Colonic mucosa (tissue), 4 donors: ENCODE data around the gene CLK3. TPM values are rescaled to one million over a fixed set of nuclear protein-coding genes. Genes with fewer than 3 reads are reported as not detected.

Source experiments
- DNase-seq: peaks from one replicate; pipeline ENCODE4 v3.0.0-alpha.2; 2020
- H3K27ac ChIP-seq: fragments of 200-600 bp; one replicate; pipeline ENCODE4 v1.8.0; 2021
- H3K27me3 ChIP-seq: fragments of 200-600 bp; one replicate; pipeline ENCODE4 v1.8.0; 2021
- H3K36me3 ChIP-seq: fragments of 200-600 bp; one replicate; pipeline ENCODE4 v1.8.0; 2021
- H3K4me1 ChIP-seq: fragments of 200-600 bp; one replicate; pipeline ENCODE4 v1.8.0; 2021; ENCODE audit warnings: mild to moderate bottlenecking
- H3K4me3 ChIP-seq: fragments of 200-600 bp; one replicate; pipeline ENCODE4 v1.8.0; 2021
- H3K9ac ChIP-seq, 2 donors: one replicate each; pipeline ENCODE4 v1.7.0; 2013; ENCODE audit warnings: control low read depth in 2 of 2, low read depth in 2 of 2, low read length in 2 of 2
- H3K9me3 ChIP-seq: fragments of 200-600 bp; one replicate; pipeline ENCODE4 v1.8.0; 2021
- CTCF ChIP-seq: fragments of 200-600 bp; IDR thresholded peaks from one replicate; pipeline ENCODE4 v1.8.0; 2022; ENCODE audit warnings: antibody characterized with exemption, mild to moderate bottlenecking
- intact Hi-C: fragments of 100-400 bp; cut with DNase I; formaldehyde crosslinking; loops from one replicate; pipeline ENCODE4 v1.14.1; 2022
- total RNA-seq, 2 donors: library from RNA; stranded (reverse); fragmentation: NEBNext Ultra II Directional in 1 of 2; extraction: Animal tissue kit (Norgen Biotek cat#: 25700) in 1 of 2; gene quantifications; one replicate each; pipeline ENCODE4 v1.2.1, GENCODE V29; 2021
- donor health status: healthy.
- donor health status: DM: no; HTN: no; CAD: no.
- donor health status: DM: no; HTN: no; CAD: no.

Gene CLK3
- total RNA-seq, 2 donors from 2014 or later: 83.5 to 88.9 TPM

- Histone ChIP-seq H3K36me3 (peaks cover 3% of the 10 kb centered on the region), H3K27ac (no peak overlapping the region), H3K4me1 (peaks cover 4% of the 10 kb centered on the region), H3K4me3 (no peak overlapping the region), H3K9ac (peak overlapping the region in 1 of 2 donors; percentile 41), H3K27me3 (no peaks in the 10 kb centered on the region), H3K9me3 (no peaks in the 10 kb centered on the region)
- intact Hi-C loops: no loop called here
- TF ChIP-seq CTCF: no peak
- DNase-seq: no peak
These were observed 26.7 kb downstream of the CLK3 start for GRCh38 chr15:74642348-74642733.

- Histone ChIP-seq H3K27ac (no peak overlapping the region), H3K9ac (peak overlapping the region; percentile 4 to 36)
- DNase-seq: no peak
These were observed 27.4 kb downstream of the CLK3 start for GRCh38 chr15:74642734-74643664.

GRCh38 chr15:74643665-74644204, 28.1 kb downstream of the CLK3 start:
- TF ChIP-seq CTCF: no peak
- Histone ChIP-seq H3K9ac (peak overlapping the region; percentile 2 to 36), H3K27me3 (no peaks in the 10 kb centered on the region), H3K9me3 (no peaks in the 10 kb centered on the region), H3K4me3 (no peak overlapping the region), H3K36me3 (peaks cover 3% of the 10 kb centered on the region), H3K27ac (no peak overlapping the region), H3K4me1 (peaks cover 4% of the 10 kb centered on the region)
- intact Hi-C loops: no loop called here
- DNase-seq: no peak

More at GRCh38 chr15:74642734-74643664, 27.4 kb downstream of the CLK3 start:
- intact Hi-C loops: no loop called here
- peaks cover 3% of the 10 kb centered on the region for H3K36me3 ChIP-seq
- H3K4me1 ChIP-seq: peaks cover 4% of the 10 kb centered on the region
- no peaks in the 10 kb centered on the region for H3K27me3 ChIP-seq
- H3K4me3 ChIP-seq: no peak overlapping the region
- no peaks in the 10 kb centered on the region for H3K9me3 ChIP-seq
- no peak for TF ChIP-seq CTCF

- no peak overlapping the region for H3K27ac ChIP-seq
- H3K4me1 ChIP-seq: peaks cover 4% of the 10 kb centered on the region
- no peak for TF ChIP-seq CTCF
- H3K36me3 ChIP-seq: peaks cover 5% of the 10 kb centered on the region
- no peak for DNase-seq
- no peaks in the 10 kb centered on the region for H3K9me3 ChIP-seq
- intact Hi-C loops: no loop called here
- H3K4me3 ChIP-seq: no peak overlapping the region
- no peak overlapping the region for H3K9ac ChIP-seq
- H3K27me3 ChIP-seq: no peaks in the 10 kb centered on the region
These were observed 30.8 kb downstream of the CLK3 start for GRCh38 chr15:74646480-74646879.

- peaks cover 5% of the 10 kb centered on the region for H3K36me3 ChIP-seq
- no peak for TF ChIP-seq CTCF
- H3K27me3 ChIP-seq: no peaks in the 10 kb centered on the region
- intact Hi-C loops: no loop called here
- no peak overlapping the region for H3K27ac ChIP-seq
- no peak overlapping the region for H3K9ac ChIP-seq
- no peak overlapping the region for H3K4me3 ChIP-seq
- no peak for DNase-seq
- no peaks in the 10 kb centered on the region for H3K9me3 ChIP-seq
- H3K4me1 ChIP-seq: peaks cover 4% of the 10 kb centered on the region
These were observed 32.6 kb downstream of the CLK3 start for GRCh38 chr15:74648051-74648842.
